B cell (primary cell): ENCODE data around the gene TRIP13.

Experiments used
- EZH2 ChIP-seq: IDR thresholded peaks from 2 replicates; pipeline ENCODE4 v1.6.1; 2012; ENCODE audit warnings: borderline replicate concordance, low read depth, mild to moderate bottlenecking, moderate library complexity, low read length; ENCODE audit not compliant: insufficient read depth, poor library complexity, severe bottlenecking
- TF ChIP-seq, protein P1 (sequence below): fragments of 200-600 bp; IDR thresholded peaks from one replicate; pipeline ENCODE4 v1.8.0; 2022; ENCODE audit warnings: antibody characterized with exemption, mild to moderate bottlenecking

GRCh38 chr5:939368-939767 lies 46.7 kb downstream of the TRIP13 start:
- TF ChIP-seq, protein P1, sequence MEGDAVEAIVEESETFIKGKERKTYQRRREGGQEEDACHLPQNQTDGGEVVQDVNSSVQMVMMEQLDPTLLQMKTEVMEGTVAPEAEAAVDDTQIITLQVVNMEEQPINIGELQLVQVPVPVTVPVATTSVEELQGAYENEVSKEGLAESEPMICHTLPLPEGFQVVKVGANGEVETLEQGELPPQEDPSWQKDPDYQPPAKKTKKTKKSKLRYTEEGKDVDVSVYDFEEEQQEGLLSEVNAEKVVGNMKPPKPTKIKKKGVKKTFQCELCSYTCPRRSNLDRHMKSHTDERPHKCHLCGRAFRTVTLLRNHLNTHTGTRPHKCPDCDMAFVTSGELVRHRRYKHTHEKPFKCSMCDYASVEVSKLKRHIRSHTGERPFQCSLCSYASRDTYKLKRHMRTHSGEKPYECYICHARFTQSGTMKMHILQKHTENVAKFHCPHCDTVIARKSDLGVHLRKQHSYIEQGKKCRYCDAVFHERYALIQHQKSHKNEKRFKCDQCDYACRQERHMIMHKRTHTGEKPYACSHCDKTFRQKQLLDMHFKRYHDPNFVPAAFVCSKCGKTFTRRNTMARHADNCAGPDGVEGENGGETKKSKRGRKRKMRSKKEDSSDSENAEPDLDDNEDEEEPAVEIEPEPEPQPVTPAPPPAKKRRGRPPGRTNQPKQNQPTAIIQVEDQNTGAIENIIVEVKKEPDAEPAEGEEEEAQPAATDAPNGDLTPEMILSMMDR, result no peak
- no peak for TF ChIP-seq EZH2
